Hematopoietic multipotent progenitor cell (in vitro differentiated cells): ENCODE data around the gene SPDYE3. TPM values are rescaled to one million over a fixed set of nuclear protein-coding genes. Genes with fewer than 3 reads are reported as not detected.
"Not testable (repeated sequence)": the region's sequence is repeated elsewhere in the genome, so short reads cannot be mapped to it uniquely, and the experiment has no call there.

Experiments
- DNase-seq, 3 donors: peaks; one replicate each; pipeline ENCODE4 v3.0.0-alpha.2; 2011 to 2015; ENCODE audit warnings: low read depth in 2 of 3, low spot score in 2 of 3
- total RNA-seq: library from RNA; depleted of rRNA; stranded (reverse); fragments of >200 nt; gene quantifications from one replicate; pipeline ENCODE4 v1.2.3, GENCODE V29; 2012

SPDYE3 gene
- not detected for total RNA-seq

DNA sequence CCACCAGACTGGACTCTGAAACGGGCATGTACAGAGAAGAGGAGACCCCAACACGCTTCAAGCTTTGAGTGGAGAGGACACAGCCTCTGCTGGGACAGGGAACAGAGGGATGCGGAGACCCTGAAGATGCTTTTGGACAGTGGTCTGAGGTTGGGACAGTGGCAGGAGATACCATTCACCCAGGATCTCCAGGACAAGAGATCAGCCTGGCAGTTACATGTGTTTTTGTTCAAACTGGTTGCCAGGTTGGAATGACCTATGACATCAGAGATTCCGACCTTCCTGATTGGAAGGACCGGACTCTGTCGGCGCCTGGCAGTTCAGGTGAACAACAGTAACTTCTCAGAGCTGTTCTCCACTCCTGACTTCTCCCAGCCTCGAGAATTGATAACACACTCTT lies at the start of gene SPDYE3:
TSS of gene SPDYE3 (plus strand) at position 301 of the 400 bp plus-strand sequence. CDS start 184 bp downstream, outside the sequence.
- DNase-seq = not testable (repeated sequence)

- DNase-seq = not testable (repeated sequence)
Measured at GRCh38 chr7:100259984-100260383, 47.5 kb upstream of the SPDYE3 start.

- not testable (repeated sequence) for DNase-seq
Measured at GRCh38 chr7:100262896-100263295, 44.6 kb upstream of the SPDYE3 start.

- DNase-seq = not testable (repeated sequence)
Measured at GRCh38 chr7:100264223-100264622, 43.3 kb upstream of the SPDYE3 start.

- DNase-seq = not testable (repeated sequence)
Measured at GRCh38 chr7:100264669-100265165, 42.8 kb upstream of the SPDYE3 start.

- not testable (repeated sequence) for DNase-seq
Measured at GRCh38 chr7:100265851-100266250, 41.7 kb upstream of the SPDYE3 start.

- no peak for DNase-seq
Measured at GRCh38 chr7:100266576-100267354, 40.7 kb upstream of the SPDYE3 start.

DNA sequence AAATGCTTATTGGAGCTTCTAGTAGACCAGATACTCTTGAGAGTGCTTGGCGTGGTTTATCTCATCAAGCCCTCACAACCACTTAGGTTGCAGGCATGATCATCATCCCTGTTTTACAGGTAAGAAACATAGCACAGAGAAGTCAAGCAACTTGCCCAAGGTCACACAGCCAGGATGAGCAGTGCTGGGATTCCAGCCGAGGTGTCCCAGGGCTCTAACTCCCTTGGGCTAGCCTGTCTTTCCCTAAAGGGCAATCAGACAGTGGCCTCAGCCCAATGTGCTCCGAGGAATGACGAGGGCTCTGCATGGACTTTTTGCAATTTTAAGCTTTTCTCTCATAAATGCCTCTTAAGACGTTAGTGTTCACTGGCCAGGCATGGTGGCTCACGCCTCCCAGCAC lies 39.9 kb upstream of the SPDYE3 start:
- no peak for DNase-seq

- DNase-seq = not testable (repeated sequence)
Measured at GRCh38 chr7:100268882-100269281, 38.6 kb upstream of the SPDYE3 start.

DNA sequence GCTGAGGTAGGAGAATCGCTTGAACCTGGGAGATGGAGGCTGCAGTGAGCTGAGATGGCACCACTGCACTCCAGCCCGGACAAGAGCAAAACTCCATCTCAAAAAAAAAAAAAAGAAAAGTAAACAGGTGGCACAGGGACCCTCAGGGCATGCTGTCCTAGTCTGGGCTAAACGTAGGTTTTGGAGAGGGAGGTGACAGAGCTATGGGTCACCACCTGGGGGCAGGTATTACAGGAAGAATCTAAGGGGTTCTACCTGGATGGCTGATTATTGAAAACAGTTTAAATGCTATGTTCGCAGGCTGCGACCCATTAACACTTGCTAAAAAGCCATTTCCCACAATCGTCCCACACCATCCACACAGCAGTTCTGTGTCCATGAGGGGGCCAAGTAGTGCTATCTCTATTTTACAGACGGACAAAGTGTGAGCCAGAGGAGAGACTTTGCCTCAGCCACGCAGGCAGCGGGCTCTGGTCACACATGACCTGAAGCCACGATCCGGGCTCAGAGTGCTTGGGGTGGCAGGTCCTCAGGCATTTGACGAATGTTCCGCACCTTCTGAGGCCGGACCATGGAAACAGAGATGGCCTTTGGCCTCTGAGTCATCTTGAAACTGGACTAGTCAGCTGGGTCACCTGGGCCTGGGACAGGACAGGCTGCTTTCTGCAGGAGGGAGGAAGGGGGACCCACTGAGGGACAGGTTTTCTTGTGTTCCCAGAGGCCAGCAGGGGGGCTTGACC lies 38.0 kb upstream of the SPDYE3 start:
- DNase-seq = not testable (repeated sequence)

GRCh38 chr7:100270046-100270918 lies 37.2 kb upstream of the SPDYE3 start:
- not testable (repeated sequence) for DNase-seq

DNA sequence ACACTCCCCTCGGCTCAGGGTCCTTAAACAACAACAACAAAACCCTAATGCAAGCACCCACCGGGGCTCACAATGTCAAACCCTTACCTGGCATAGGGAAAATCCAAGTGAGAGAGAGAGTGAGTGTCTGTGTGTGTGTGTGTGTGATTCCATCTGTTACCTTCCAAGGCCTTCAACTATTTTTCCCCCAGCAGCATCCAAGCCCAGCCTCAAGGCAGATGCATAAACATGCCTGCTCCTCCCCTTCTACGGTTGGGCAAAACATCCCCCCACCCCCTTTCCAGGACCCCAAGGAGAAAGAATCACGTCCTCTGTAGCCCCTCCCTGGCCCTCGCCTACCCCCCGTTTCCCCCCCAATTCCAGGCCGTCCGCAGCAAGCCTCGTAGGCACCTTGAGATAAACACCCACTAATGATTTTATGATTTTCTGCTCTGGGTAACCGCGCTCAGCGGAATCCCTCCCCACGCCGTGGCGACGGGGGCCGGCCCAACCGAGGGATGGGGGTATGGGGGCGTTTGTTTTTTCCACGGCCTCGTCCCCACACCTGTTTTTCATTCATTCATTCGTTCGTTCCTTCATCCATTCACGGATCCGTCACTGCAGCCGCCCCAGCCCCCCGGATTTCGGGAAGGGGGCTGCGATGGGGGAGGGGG lies 36.4 kb upstream of the SPDYE3 start:
- DNase-seq = not testable (repeated sequence)

- peak; percentile 96 to 98 (median 97) for DNase-seq
Measured at GRCh38 chr7:100271716-100272537, 35.6 kb upstream of the SPDYE3 start.

DNA sequence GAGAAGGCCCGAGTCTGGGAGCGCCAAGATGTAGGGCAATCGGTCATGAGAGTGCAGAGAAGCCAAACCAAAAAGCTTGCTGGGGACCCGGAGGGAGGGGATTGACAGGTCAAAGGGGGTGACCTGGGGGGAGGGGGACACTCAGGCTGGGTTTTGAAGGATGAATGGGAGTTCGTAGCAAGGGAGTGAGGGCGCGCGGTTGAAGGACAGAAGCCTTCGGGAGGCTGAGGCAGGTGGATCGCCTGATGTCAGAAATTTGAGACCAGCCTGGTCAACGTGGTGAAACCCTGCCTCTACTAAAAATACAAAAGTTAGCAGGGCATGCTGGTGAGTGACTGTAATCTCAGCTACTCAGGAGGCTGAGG lies 35.0 kb upstream of the SPDYE3 start:
- DNase-seq = not testable (repeated sequence)

DNA sequence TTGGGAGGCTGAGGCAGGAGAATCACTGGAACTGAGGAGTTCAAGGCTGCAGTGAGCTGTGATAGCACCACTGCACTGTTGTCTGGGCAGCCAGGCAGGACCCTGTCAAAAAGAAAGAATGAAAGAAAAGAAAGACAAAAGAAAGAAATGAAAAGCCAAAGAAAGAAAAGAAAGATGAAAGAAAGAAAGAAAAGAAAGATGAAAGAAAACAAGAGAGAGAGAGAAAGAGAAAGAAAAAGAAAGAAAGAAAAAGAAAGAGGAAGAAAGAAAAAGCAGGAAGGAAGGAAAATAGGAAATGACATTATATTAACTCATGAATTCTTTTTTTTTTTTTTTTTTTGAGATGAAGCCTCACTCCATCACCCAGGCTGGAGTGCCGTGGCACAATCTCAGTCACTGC lies 32.4 kb upstream of the SPDYE3 start:
- DNase-seq = no peak

DNA sequence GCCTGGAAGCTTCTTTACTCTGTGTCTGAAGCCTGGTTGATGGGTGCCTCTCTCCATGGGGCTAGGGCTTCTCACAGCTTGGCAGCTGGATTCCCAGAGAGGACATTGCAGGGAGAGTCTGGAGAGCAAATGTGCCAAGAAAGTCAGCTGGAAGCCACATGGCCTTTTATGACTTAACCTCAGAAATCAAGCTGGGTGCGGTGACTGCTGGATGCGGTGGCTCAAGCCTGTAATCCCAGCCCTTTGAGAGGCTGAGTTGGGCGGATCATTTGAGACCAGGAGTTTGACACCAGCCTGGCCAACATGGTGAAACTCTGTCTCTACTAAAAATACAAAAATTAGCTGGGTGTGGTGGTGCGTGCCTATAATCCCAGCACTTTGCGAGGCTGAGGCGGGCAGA lies 31.4 kb upstream of the SPDYE3 start:
- DNase-seq = not testable (repeated sequence)

DNA sequence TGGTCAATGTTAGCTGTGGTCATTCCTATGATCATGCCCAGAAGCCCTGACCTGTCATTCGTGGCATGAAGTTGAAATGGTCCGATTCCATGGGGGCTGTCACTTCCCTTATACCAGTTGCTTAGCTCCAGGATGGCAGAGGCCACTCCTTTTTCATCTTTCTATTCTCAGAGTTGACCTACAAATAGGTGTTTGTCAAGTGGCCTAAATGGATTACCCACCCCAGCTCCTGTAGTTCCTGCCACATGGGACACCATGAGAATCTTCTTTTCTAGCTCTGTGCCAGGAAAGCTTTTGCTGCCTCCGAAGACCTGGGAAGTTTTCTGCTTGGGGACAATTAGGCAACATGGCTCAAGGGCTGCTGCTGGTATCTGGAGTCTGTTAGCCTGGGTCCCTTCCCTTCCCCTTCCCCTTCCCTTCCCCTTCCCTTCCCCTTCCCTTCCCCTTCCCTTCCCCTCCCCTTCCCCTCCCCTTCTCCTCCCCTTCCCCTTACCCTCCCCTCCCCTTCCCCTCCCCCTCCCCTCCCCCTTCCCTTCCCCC lies 25.4 kb upstream of the SPDYE3 start:
- not testable (repeated sequence) for DNase-seq

DNA sequence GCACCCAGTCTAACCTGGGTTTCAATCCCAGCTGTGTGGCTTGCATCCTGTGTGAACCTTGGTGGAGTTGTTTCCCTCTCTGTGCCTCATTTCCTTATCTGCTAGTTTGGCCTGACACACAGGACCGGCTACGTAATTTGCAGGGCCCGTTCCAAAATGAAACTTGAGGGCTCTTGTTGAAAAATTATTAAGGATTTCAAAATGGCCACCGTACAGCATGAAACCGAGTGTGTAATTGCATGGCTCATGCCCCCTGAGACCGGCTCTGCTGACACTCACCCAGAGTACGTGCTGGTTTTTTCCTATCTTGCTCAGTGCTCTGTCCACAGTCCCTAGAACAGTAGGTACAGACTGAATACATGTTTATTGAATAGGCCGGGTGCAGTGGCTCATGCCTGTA lies 24.4 kb upstream of the SPDYE3 start:
- DNase-seq = not testable (repeated sequence)
